MM.1S (cell line): Measurements from ENCODE around the gene DDR1.
"Not testable (repeated sequence)": the region's sequence is repeated elsewhere in the genome, so short reads cannot be mapped to it uniquely, and the experiment has no call there.

Experiments used
- CTCF ChIP-seq: fragments of 300-600 bp; sonication (generic); IDR thresholded peaks from 2 replicates; pipeline ENCODE4 v1.5.1; 2016; ENCODE audit warnings: antibody characterized with exemption, low read length, mixed read lengths
- EZH2 ChIP-seq: fragments of 300-600 bp; sonication (generic); optimal IDR thresholded peaks from 2 replicates; pipeline ENCODE3; 2017; ENCODE audit warnings: low read depth, mild to moderate bottlenecking, antibody characterized with exemption, low read length, mixed read lengths

- TF ChIP-seq CTCF, EZH2: not testable (repeated sequence)
Measured at GRCh38 chr6:30859726-30860125, 24.6 kb upstream of the DDR1 start.
